SH-SY5Y (cell line): Measurements from ENCODE around the gene GPC5.

Experiments
- GATA2 ChIP-seq: IDR thresholded peaks from 2 replicates; pipeline ENCODE4 v1.6.1; 2011; ENCODE audit warnings: mild to moderate bottlenecking, low read depth, low read length
- GATA3 ChIP-seq: IDR thresholded peaks from 2 replicates; pipeline ENCODE4 v1.6.1; 2011; ENCODE audit warnings: low read depth, mild to moderate bottlenecking, low read length, moderate library complexity

GPC5 gene

DNA sequence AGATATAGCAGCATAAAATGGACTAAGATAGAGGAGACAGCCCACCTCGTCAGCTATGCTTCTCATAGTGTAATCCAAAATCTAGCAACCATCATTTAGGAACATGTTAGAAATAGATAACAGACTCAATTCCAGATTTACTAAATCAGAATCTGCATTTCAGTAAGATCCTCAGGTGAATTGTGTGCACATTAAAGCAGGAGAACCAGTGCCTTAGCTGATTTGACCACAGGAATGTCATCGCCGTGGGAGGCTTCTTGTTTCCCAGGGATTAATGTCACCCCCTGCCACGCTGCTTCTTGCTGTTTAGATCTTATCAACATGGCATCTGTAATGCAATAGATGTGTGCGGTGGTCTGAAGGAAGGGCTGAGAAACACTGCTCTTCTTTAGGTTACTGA is 84.0 kb downstream of the GPC5 start:
- TF ChIP-seq GATA3 (no peak), GATA2 (peak; percentile 13; the same call in 1 of the 2 replicates)

DNA sequence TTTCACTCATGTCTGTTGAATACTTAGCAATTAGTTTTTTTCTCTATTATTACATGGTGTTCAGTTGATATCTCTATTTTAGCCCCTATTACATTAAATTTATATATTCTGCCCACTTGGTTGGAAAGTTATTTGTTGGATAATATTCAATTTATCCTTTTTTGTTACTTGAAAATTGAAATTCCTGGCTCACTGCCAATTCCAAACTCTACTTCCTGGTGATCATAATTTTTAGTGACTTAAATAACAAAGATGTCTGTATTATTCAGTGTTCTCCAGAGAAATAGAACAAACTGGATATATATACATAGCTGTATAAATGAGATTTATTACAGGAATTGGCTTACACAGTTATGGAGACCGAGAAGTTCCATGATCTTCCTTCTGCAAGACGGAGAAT is 93.6 kb downstream of the GPC5 start:
- TF ChIP-seq GATA2 (no peak), GATA3 (no peak)

- TF ChIP-seq GATA2 (no peak), GATA3 (no peak)
Measured at GRCh38 chr13:91493442-91493841, 95.0 kb downstream of the GPC5 start.

DNA sequence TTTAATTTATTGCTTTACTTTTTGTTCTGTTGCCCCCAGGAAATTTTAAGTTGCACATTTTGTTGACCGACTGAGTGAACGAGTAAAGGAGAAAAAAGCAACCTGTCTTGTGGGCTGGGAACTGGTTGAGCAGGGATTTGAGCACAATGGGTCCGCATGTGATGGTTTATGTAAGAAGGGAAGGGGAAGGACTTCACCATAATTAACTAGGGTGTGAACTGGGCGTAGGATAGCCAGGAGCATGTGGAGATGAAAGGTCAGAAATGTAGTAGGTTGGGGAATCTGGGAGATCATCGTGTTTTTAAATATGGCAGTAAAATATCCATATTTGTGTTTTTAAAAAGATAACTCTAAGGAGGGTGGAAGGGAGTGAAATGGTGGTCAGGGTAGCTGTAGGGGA is 99.9 kb downstream of the GPC5 start:
- TF ChIP-seq GATA2 (no peak), GATA3 (no peak)

- TF ChIP-seq GATA3 (no peak), GATA2 (no peak)
Measured at GRCh38 chr13:91504216-91504615, 105.8 kb downstream of the GPC5 start.

GRCh38 chr13:91506759-91507158 is 108.3 kb downstream of the GPC5 start:
- TF ChIP-seq GATA2 (no peak), GATA3 (no peak)

GRCh38 chr13:91510058-91510457 is 111.6 kb downstream of the GPC5 start:
- TF ChIP-seq GATA3 (no peak), GATA2 (no peak)

- TF ChIP-seq GATA3 (no peak), GATA2 (no peak)
Measured at GRCh38 chr13:91513790-91514189, 115.4 kb downstream of the GPC5 start.

GRCh38 chr13:91516799-91517198 is 118.4 kb downstream of the GPC5 start:
- TF ChIP-seq GATA3 (no peak), GATA2 (no peak)

GRCh38 chr13:91520952-91521351 is 122.5 kb downstream of the GPC5 start:
- TF ChIP-seq GATA3: no peak
- no peak for TF ChIP-seq GATA2

DNA sequence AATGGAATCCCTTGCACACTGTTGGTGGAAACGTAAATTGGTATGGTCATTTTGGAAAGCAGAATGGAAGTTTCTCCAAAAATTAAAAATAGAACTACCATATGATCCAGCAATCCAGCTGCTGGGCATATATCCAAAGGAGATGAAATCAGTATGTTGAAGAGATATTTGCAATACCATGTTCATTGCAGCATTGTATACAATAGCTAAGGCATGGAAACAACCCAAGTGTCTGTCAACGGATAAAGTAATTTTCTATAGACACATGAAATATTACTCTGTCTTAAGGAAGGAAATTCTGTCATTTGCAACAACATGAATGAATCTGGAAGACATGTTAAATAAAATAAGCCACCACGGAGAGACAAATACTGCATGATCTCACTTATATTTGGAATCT is 124.7 kb downstream of the GPC5 start:
- TF ChIP-seq GATA3 (no peak), GATA2 (no peak)

- no peak for TF ChIP-seq GATA3
- TF ChIP-seq GATA2: no peak
Measured at GRCh38 chr13:91526543-91527033, 128.2 kb downstream of the GPC5 start.

DNA sequence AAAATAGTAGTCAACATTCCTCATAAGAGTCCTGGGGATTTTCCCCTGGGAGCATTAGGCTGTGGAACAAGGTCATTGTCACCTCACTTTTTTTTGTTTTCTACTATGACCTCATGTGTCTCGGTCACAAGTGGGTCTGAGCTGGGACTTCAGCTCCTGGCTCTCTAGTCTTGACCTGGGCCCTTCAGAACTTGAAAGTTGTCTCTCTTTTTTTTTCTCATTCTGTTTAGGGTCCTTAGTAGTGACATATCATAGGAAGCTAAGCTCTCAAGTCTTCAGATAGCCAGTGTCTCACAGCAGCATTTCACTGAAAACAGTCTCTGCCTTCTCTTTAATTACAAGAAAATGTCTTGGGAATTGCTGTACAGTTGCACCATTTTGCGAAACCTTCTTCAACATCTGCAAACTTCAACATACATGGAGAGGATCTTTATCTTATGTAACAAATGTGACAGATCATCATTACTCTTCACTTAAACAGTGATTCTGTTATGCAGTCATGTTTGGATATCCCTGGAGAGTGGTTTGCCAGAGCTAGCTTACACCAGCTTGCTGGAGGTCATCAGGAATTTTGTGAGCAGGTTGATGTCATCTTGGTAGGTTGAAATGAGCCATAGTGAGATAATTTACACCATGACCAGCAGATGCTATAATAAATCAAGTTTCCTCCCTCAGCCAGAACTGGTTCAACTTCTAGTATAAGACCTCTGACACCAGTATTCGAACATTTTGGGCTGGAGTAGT is 131.5 kb downstream of the GPC5 start:
- no peak for TF ChIP-seq GATA3

- TF ChIP-seq GATA3: no peak
- no peak for TF ChIP-seq GATA2
Measured at GRCh38 chr13:91531646-91532045, 133.2 kb downstream of the GPC5 start.

GRCh38 chr13:91533354-91533753 is 134.9 kb downstream of the GPC5 start:
- TF ChIP-seq GATA2 (no peak), GATA3 (no peak)
